WERI-Rb-1 (cell line): ENCODE measurements around the gene NEURL2.

Experiments
- DNase-seq: peaks from one replicate; pipeline ENCODE4 v3.0.0-alpha.2; 2020
- H3K27ac ChIP-seq: fragments of 250-450 bp; sonication (Bioruptor Pico); 2 replicates; pipeline ENCODE4 v1.5.1; 2020; ENCODE audit warnings: mild to moderate bottlenecking, moderate library complexity
- H3K27me3 ChIP-seq: fragments of 250-450 bp; sonication (Bioruptor Pico); 2 replicates; pipeline ENCODE4 v1.5.1; 2021; ENCODE audit warnings: mild to moderate bottlenecking, low read depth, moderate library complexity; ENCODE audit not compliant: insufficient read depth, severe bottlenecking
- H3K36me3 ChIP-seq: fragments of 250-450 bp; sonication (Bioruptor Pico); 2 replicates; pipeline ENCODE4 v1.5.1; 2020; ENCODE audit warnings: mild to moderate bottlenecking, moderate library complexity
- H3K4me3 ChIP-seq: 2 replicates; pipeline ENCODE4 v1.5.1; 2011; ENCODE audit warnings: low read depth, mild to moderate bottlenecking, control low read depth, low read length
- H3K9me3 ChIP-seq: fragments of 250-450 bp; sonication (Bioruptor Pico); 2 replicates; pipeline ENCODE4 v1.5.1; 2021; ENCODE audit warnings: mild to moderate bottlenecking, moderate library complexity; ENCODE audit not compliant: severe bottlenecking
- TF ChIP-seq, protein P1 (sequence below): IDR thresholded peaks from 2 replicates; pipeline ENCODE4 v1.5.1; 2011; ENCODE audit warnings: low read depth, mild to moderate bottlenecking, control low read depth, inconsistent platforms, low read length

NEURL2 gene

GRCh38 chr20:45913116-45913515, 22.1 kb upstream of the NEURL2 start:
- no peaks in the 10 kb centered on the region for H3K9me3 ChIP-seq
- no peak for DNase-seq
- H3K27me3 ChIP-seq, result no peaks in the 10 kb centered on the region
- no peak overlapping the region for H3K4me3 ChIP-seq
- no peak overlapping the region for H3K27ac ChIP-seq
- TF ChIP-seq, protein P1, sequence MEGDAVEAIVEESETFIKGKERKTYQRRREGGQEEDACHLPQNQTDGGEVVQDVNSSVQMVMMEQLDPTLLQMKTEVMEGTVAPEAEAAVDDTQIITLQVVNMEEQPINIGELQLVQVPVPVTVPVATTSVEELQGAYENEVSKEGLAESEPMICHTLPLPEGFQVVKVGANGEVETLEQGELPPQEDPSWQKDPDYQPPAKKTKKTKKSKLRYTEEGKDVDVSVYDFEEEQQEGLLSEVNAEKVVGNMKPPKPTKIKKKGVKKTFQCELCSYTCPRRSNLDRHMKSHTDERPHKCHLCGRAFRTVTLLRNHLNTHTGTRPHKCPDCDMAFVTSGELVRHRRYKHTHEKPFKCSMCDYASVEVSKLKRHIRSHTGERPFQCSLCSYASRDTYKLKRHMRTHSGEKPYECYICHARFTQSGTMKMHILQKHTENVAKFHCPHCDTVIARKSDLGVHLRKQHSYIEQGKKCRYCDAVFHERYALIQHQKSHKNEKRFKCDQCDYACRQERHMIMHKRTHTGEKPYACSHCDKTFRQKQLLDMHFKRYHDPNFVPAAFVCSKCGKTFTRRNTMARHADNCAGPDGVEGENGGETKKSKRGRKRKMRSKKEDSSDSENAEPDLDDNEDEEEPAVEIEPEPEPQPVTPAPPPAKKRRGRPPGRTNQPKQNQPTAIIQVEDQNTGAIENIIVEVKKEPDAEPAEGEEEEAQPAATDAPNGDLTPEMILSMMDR, result no peak
- no peaks in the 10 kb centered on the region; the same call in 1 of the 2 replicates for H3K36me3 ChIP-seq

- Histone ChIP-seq H3K27me3 (no peaks in the 10 kb centered on the region), H3K27ac (peak overlapping the region; percentile 55), H3K9me3 (no peaks in the 10 kb centered on the region), H3K36me3 (no peaks in the 10 kb centered on the region; the same call in 1 of the 2 replicates), H3K4me3 (peak overlapping the region; percentile 50)
- no peak for DNase-seq
- TF ChIP-seq, protein P1, result no peak
Observed at GRCh38 chr20:45912344-45912682, 21.3 kb upstream of the NEURL2 start.

DNA sequence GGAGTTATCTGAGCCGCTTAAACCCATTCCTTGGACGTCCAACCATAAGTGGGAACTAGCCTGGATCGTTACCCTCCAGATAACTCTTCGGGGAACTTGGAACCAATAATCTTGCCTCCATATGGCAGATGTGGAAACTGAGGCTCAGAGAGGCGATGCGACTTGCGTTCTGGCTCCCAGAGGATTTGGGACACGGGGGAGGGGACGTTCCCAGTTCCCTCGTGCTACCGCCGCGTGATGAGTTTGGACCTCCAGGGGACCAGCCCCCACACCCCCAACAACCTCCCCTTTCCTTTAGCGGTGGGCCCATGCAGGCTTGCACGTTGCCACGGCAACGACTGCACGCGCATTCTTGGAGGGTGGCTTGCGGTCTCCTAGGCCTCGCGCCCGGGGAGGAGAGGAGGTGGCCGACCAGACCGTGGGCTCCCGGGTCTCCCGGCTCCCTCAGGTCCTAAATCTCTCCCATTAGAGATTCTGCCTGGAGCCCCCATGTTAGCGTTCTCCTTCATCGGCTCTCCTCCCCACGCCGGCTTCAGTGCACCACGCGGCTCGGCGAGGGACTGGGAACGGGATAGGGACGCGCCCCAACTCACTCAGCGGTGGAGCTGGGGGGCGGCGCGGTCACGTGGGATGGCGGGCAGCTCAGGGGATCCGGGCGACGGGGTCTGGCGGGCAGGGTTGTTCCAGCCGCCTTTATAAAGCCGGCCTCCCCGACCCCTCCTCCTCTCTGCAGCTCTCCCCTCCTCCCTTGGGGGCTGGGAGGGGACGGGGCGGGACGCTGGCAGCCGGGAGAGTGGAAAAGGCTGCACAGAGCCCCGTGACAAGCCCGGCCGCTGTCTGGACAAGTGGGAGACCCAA, 20.7 kb upstream of the NEURL2 start, which contains the start of gene PLTP:
TSS of gene PLTP (minus strand) at position 670 of the 858 bp plus-strand sequence. CDS start 703 bp downstream, outside the sequence.
- H3K4me3 ChIP-seq, result peak within 1 kb of the TSS; percentile 50
- TF ChIP-seq, protein P1, result no peak
- H3K27ac ChIP-seq, result peak within 1 kb of the TSS; percentile 55
- H3K9me3 ChIP-seq, result no peaks in the 10 kb centered on the region
- H3K27me3 ChIP-seq, result no peaks in the 10 kb centered on the region
- peak; percentile 78 for DNase-seq
- no peaks in the 10 kb centered on the region; the same call in 1 of the 2 replicates for H3K36me3 ChIP-seq

GRCh38 chr20:45910670-45911485, 19.9 kb upstream of the NEURL2 start:
- no peaks in the 10 kb centered on the region for H3K9me3 ChIP-seq
- TF ChIP-seq, protein P1, result no peak
- H3K27ac ChIP-seq, result no peak overlapping the region
- H3K36me3 ChIP-seq, result no peaks in the 10 kb centered on the region; the same call in 1 of the 2 replicates
- no peaks in the 10 kb centered on the region for H3K27me3 ChIP-seq
- peak; percentile 35 for DNase-seq
- no peak overlapping the region for H3K4me3 ChIP-seq

DNA sequence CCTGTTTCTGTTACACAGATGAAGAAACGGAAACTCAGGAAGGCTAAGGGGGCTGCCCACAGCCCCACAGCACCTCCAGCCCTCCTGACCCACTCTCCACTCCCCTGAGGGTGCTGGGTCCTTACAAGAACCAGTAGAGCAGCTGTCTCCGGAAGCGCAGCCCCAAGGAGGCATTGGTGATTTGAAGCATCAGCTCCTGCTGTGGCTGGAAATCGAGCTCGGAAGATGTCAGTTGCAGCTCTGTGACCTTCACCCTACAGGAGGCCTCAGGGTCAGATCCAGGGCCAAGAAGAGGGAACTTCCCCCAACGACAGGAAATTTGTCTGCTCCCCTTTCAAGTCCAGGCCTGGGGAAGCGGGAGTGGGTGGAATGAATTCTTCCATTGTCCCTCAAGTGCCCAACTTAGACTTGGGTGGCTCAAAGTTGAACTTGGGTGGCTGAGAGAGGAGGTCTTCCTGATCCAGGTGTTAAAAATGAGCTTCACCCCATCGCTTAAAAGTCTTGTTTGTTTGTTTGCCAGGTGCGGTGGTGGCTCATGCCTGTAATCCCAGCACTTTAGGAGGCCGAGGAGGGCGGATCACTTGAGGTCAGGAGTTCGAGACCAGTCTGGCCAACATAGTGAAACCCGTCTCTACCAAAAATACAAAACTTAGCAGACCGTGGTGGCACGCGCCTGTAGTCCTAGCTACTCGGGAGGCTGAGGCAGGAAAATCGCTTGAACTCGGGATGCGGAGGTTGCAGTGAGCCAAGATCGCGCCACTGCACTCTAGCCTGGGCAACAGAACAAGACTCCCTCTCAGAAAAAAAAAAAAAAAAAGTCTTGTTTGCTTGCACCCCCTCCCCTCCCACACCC, 19.0 kb upstream of the NEURL2 start:
- Histone ChIP-seq H3K36me3 (no peaks in the 10 kb centered on the region; the same call in 1 of the 2 replicates), H3K27ac (no peak overlapping the region), H3K9me3 (no peaks in the 10 kb centered on the region), H3K27me3 (no peaks in the 10 kb centered on the region), H3K4me3 (no peak overlapping the region)
- TF ChIP-seq, protein P1, result no peak
- no peak for DNase-seq
